ENCODE data around the gene CDH23.

CDH23 gene

GRCh38 chr10:71395621-71396020 is 1.1 kb upstream of the CDH23 start:
- no peak for TF ChIP-seq CTCF (IDR thresholded peaks at IDR 0.05)

- TF ChIP-seq CTCF (IDR thresholded peaks at IDR 0.05) = no peak
Measured at GRCh38 chr10:71396084-71396710, 523 bp upstream of the CDH23 start.

- no peak for TF ChIP-seq CTCF (IDR thresholded peaks at IDR 0.05)
Measured at GRCh38 chr10:71397296-71398212, 834 bp downstream of the CDH23 start.

- no peak for TF ChIP-seq CTCF (IDR thresholded peaks at IDR 0.05)
Measured at GRCh38 chr10:71398976-71399375, 2.3 kb downstream of the CDH23 start.

- TF ChIP-seq CTCF (IDR thresholded peaks at IDR 0.05) = no peak
Measured at GRCh38 chr10:71399946-71400345, 3.2 kb downstream of the CDH23 start.

- no peak for TF ChIP-seq CTCF (IDR thresholded peaks at IDR 0.05)
Measured at GRCh38 chr10:71401056-71401455, 4.3 kb downstream of the CDH23 start.

- no peak for TF ChIP-seq CTCF (IDR thresholded peaks at IDR 0.05)
Measured at GRCh38 chr10:71402005-71402404, 5.3 kb downstream of the CDH23 start.

All from LNCAP (cell line).